Heart left ventricle (tissue), 16 donors: ENCODE results near the gene WDR77. TPM values are rescaled to one million over a fixed set of nuclear protein-coding genes. Genes with fewer than 3 reads are reported as not detected.
A peak's percentile ranks its signal among the peaks of the same experiment; 100 is the strongest.

Experiments
- ATAC-seq, 4 donors: fragments of 200-7000 bp; cut with Tn5 transposase; one replicate each; pipeline ENCODE4 v1.9.1; 2020 to 2022; ENCODE audit warnings: moderate library complexity in 4 of 4, mild to moderate bottlenecking in 3 of 4, moderate number of reproducible peaks in 1 of 4
- DNase-seq, 5 donors: peaks; one replicate each; pipeline ENCODE4 v3.0.0-alpha.2; 2020
- H3K27ac ChIP-seq, 12 donors: fragments of 200-600 bp; sonication (generic) in 4 of 12; one replicate each; pipeline versions ENCODE4 v1.5.0 to v1.8.0; 2016 to 2022; ENCODE audit warnings: mild to moderate bottlenecking in 2 of 12
- H3K27me3 ChIP-seq, 9 donors: fragments of 200-600 bp; sonication (generic) in 2 of 9; one replicate each; pipeline versions ENCODE4 v1.5.1 to v1.8.0; 2016 to 2022; ENCODE audit warnings: mild to moderate bottlenecking in 3 of 9
- H3K36me3 ChIP-seq, 9 donors: fragments of 200-600 bp; sonication (generic) in 2 of 9; one replicate each; pipeline versions ENCODE4 v1.5.0 to v1.8.0; 2018 to 2022; ENCODE audit warnings: mild to moderate bottlenecking in 2 of 9
- H3K4me1 ChIP-seq, 12 donors: fragments of 200-600 bp; sonication (generic) in 4 of 12; one replicate each; pipeline versions ENCODE4 v1.5.0 to v1.8.0; 2016 to 2022; ENCODE audit warnings: mild to moderate bottlenecking in 3 of 12
- H3K4me3 ChIP-seq, 12 donors: fragments of 200-600 bp; sonication (generic) in 4 of 12; one replicate each; pipeline versions ENCODE4 v1.5.0 to v1.8.0; 2017 to 2022; ENCODE audit warnings: mild to moderate bottlenecking in 9 of 12, moderate library complexity in 4 of 12
- H3K9me3 ChIP-seq, 12 donors: fragments of 200-600 bp; sonication (generic) in 4 of 12; one replicate each; pipeline versions ENCODE4 v1.5.0 to v1.8.0; 2016 to 2022; ENCODE audit warnings: mild to moderate bottlenecking in 1 of 12
- CTCF ChIP-seq, 12 donors: fragments of 200-600 bp; sonication (generic) in 4 of 12; IDR thresholded peaks; one replicate each; pipeline versions ENCODE4 v1.5.0 to v1.8.0; 2018 to 2022; ENCODE audit warnings: antibody characterized with exemption in 12 of 12, mild to moderate bottlenecking in 5 of 12
- POLR2A ChIP-seq, 2 donors: fragments of 450-650 bp; IDR thresholded peaks; one replicate each; pipeline ENCODE4 v1.6.1; 2017; ENCODE audit warnings: antibody characterized with exemption in 2 of 2, mild to moderate bottlenecking in 2 of 2, moderate library complexity in 2 of 2
- WGBS, 4 donors: extraction: QIAGEN DNeasy Blood & Tissue Kit in 2 of 4; methylation state at CpG; one replicate each; pipeline versions ENCODE4 v1.1.5 to v1.1.7; 2013 to 2018; 5-methylcytosine and 5-hydroxymethylcytosine counted together
- intact Hi-C, 10 donors: fragments of 100-400 bp; cut with DNase I; formaldehyde crosslinking; loops; one replicate each; pipeline versions ENCODE4 v1.11.1 to v1.14.2; 2022
- polyA plus RNA-seq, 2 donors: library from polyadenylated mRNA; stranded (reverse); fragments of 200-250 nt; gene quantifications; one replicate each; pipeline ENCODE4 v1.2.3, GENCODE V29; 2013
- total RNA-seq, 9 donors: library from RNA; depleted of rRNA in 2 of 9; stranded (reverse); fragments of >200 nt in 2 of 9; fragmentation: NEBNext Ultra II Directional in 3 of 9; extraction: Animal tissue kit (Norgen Biotek cat#: 25700) in 3 of 9; gene quantifications; one replicate each; pipeline versions ENCODE4 v1.1.0 to v1.2.4, GENCODE V29; 2016 to 2023
- donor health status: ischemic (EF 13 %, LVEDD 7.1; RV severe dilation, severe dysfunction).
- donor health status: healthy with polysubstance abuse.
- donor health status: DM: no; HTN: yes; CAD: no.
- donor health status: DM: no; HTN: no; CAD: no.
- donor health status: ischemic (EF 25% LVEDD 6.9; RV normal size, moderate dysfunction).
- donor health status: ischemic (EF 25% LVEDD 5.7; RV mildly dilated, moderate dysfunction).
- donor health status: healthy.
- donor health status: DM: yes; HTN: yes; CAD: no.
- donor health status: ischemic (EF 35%, LVEDD 5.7; RV mildly dilated, moderate dysfunction).
- donor health status: nonischemic (EF 11% LVEDD 7.7; RV severe dilation, severe dysfunction).
- donor health status: DM: yes; HTN: yes; CAD: no.
- donor health status: PGD.
- donor health status: ischemic (EF 29% LVEDD 5.4; RV normal size, mild dysfunction).
- donor health status: nonischemic (EF 23%, LVEDD 6.1; RV moderate dilation, normal function).

Gene WDR77
- total and polyA plus RNA-seq, 11 donors: 25.6 to 64.3 (median 34.0) TPM

GRCh38 chr1:111463029-111463683 is 14.1 kb upstream of the WDR77 start:
- no peaks in the 10 kb centered on the region for H3K27me3 ChIP-seq
- peaks cover under 1 to 98% (median 62%) of the 10 kb centered on the region in 9 donors for H3K36me3 ChIP-seq
- peaks cover 0 to 26% (median 0%) of the 10 kb centered on the region in 12 donors for H3K4me1 ChIP-seq
- no peak overlapping the region for H3K4me3 ChIP-seq
- intact Hi-C loops: no loop called here
- DNase-seq: no peak
- no peaks in the 10 kb centered on the region for H3K9me3 ChIP-seq
- peak overlapping the region in 1 of 12 donors; percentile 49 for H3K27ac ChIP-seq
- peak; percentile 8 to 53 (median 39) for ATAC-seq
- WGBS, 4 donors: 32 to 57% (median 48%) methylated on average over 4 of the region's 4 CpGs
- TF ChIP-seq POLR2A (IDR thresholded peaks at IDR 0.05): no peak
- TF ChIP-seq CTCF (IDR thresholded peaks at IDR 0.05): no peak

GRCh38 chr1:111462370-111463028 is 13.4 kb upstream of the WDR77 start:
- Histone ChIP-seq H3K4me1 (peaks cover 0 to 21% (median 0%) of the 10 kb centered on the region in 12 donors), H3K27ac (peak overlapping the region in 1 of 12 donors; percentile 49), H3K36me3 (peaks cover 0 to 98% (median 65%) of the 10 kb centered on the region in 9 donors), H3K9me3 (no peaks in the 10 kb centered on the region), H3K27me3 (no peaks in the 10 kb centered on the region), H3K4me3 (no peak overlapping the region)
- peak in 1 of 4 donors; percentile 17 for ATAC-seq
- intact Hi-C loops: no loop called here
- 74 to 83% (median 79%) methylated on average over 4 of the region's 4 CpGs for WGBS, 4 donors
- TF ChIP-seq CTCF (IDR thresholded peaks at IDR 0.05) (no peak), POLR2A (IDR thresholded peaks at IDR 0.05) (no peak)
- no peak for DNase-seq

- no peak for TF ChIP-seq POLR2A (IDR thresholded peaks at IDR 0.05)
- no peak for TF ChIP-seq CTCF (IDR thresholded peaks at IDR 0.05)
- WGBS, 4 donors: 90 to 96% (median 93%) methylated on average over 6 of the region's 6 CpGs
- Histone ChIP-seq H3K27ac (no peak overlapping the region), H3K9me3 (no peaks in the 10 kb centered on the region), H3K4me1 (peaks cover 0 to 20% (median 0%) of the 10 kb centered on the region in 12 donors), H3K4me3 (no peak overlapping the region), H3K36me3 (peaks cover 3 to 99% (median 66%) of the 10 kb centered on the region in 9 donors), H3K27me3 (no peaks in the 10 kb centered on the region)
- no peak for ATAC-seq
- intact Hi-C loops: no loop called here
- no peak for DNase-seq
These were observed 12.7 kb upstream of the WDR77 start for GRCh38 chr1:111461765-111462164.

- H3K9me3 ChIP-seq: no peaks in the 10 kb centered on the region
- H3K4me1 ChIP-seq: peaks cover under 1 to 61% (median 43%) of the 10 kb centered on the region in 12 donors
- DNase-seq (no peak), ATAC-seq (no peak)
- intact Hi-C loops: no loop called here
- no peak for TF ChIP-seq CTCF (IDR thresholded peaks at IDR 0.05)
- no peak for TF ChIP-seq POLR2A (IDR thresholded peaks at IDR 0.05)
- WGBS, 4 donors: 92 to 96% (median 93%) methylated on average over 3 of the region's 3 CpGs
- no peaks in the 10 kb centered on the region for H3K27me3 ChIP-seq
- no peak overlapping the region for H3K4me3 ChIP-seq
- peaks cover 7 to 98% (median 90%) of the 10 kb centered on the region in 9 donors for H3K36me3 ChIP-seq
- H3K27ac ChIP-seq: no peak overlapping the region
These were observed 6.6 kb upstream of the WDR77 start for GRCh38 chr1:111455642-111456031.
